ENCODE data around the gene MTAP. TPM values are rescaled to one million over a fixed set of nuclear protein-coding genes. Genes with fewer than 3 reads are reported as not detected.

Gene MTAP
- total and polyA plus RNA-seq, 2 of the 13 experiments (the other 11 are each of a cell fraction or from before 2014, with no cell fraction given) = 16.7 to 51.2 TPM

DNA sequence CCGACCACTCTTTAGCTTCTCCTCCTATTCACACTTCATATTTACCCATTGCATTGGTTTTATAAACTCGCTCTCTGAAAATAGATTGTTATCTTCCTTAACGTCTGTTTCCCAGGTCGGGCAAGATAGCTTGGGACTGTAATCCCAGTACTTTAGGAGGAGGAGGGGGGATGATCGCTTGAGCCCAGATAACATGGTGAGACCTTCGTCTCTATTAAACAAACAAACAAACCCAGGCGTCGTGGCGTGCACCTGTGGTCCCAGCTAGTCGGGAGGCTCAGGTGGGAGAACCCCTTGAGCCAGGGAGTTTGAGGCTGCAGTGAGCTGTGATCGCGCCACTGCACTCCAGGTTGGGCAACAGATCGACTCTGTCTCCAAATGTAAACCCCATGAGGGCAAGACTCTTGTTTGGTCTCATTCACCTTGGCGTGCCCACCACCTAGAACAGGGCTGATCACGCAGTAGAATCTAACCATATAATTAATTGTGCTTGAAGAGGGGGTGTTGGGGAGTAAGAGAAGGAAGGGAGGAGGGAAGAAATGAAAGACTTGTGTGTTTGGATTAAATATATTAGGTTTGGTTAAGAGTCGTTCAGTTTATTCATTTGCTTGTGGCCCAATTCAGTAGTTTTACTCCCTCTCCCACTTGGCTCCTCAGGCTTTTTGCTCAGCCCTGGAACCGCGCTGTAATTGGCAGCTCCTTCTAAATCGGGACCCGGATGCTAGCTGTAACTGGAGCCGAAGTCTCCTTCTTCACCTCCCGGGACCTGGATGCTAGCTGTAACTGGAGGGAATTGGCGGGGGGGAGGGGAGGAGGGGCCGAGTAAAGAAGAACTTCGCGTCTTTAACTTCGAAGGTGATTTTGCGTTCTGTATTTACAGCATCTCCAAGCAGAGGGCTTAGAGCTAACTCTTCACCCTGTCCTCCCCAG lies 166.8 kb downstream of the MTAP start:
- peaks cover 16% of the 10 kb centered on the region for H3K4me1 ChIP-seq (ENCODE audit: insufficient read depth, low read length)
- peaks cover 5 to 36% of the 10 kb centered on the region in 2 experiments; a peak in 3 of 5 replicates for H3K27me3 ChIP-seq (ENCODE audit: control insufficient read depth in 1 of 2, insufficient read depth in 2 of 2, low read length in 2 of 2)
- H3K36me3 ChIP-seq (replicated peaks in 1 of 2; ENCODE audit: control insufficient read depth in 1 of 2, insufficient read depth in 2 of 2, low read length in 2 of 2) = no peaks in the 10 kb centered on the region
- BruUV-seq (replicated peaks) = no TSS peak
- ChIA-PET CTCF (ENCODE audit: low intra/inter-chr PET ratio, low total read pairs) (no interaction called here), POLR2A (no interaction called here)
- H3K4me2 ChIP-seq (ENCODE audit: low read depth, low read length) = no peak overlapping the region
- H3K9ac ChIP-seq (ENCODE audit: insufficient read depth, low read depth, low read length) = no peak overlapping the region
- no peak overlapping the region for H3K4me3 ChIP-seq (replicated peaks in 1 of 3; ENCODE audit: insufficient read depth in 1 of 3, low read depth in 2 of 3, low read length in 3 of 3)
- in situ Hi-C loops (cut with HindIII; ENCODE audit: extremely low pct_ligation_motif_present, low pct_unique_long_range_greater_than_20kb) (no loop called here), intact Hi-C loops (cut with micrococcal nuclease; ENCODE audit: unreplicated experiment) (no loop called here)
- DNase-seq (ENCODE audit: low spot score) = no peak
- no peaks in the 10 kb centered on the region for H3K9me3 ChIP-seq (ENCODE audit: low read length)
- no peak overlapping the region for H3K27ac ChIP-seq (ENCODE audit: extremely low read length, insufficient read depth, low read length)
- H2AFZ ChIP-seq (ENCODE audit: low read length) = no peak overlapping the region
- WGBS (ENCODE audit: low lambda C conversion rate) = 61% methylated on average over 28 of the region's 28 CpGs
- ATAC-seq = no peak
- H4K20me1 ChIP-seq (ENCODE audit: insufficient read depth, low read length) = no peaks in the 10 kb centered on the region
- no peak for FAIRE-seq
- no peaks in the 10 kb centered on the region for H3K79me2 ChIP-seq (ENCODE audit: insufficient read depth, low read length)
- TF ChIP-seq FOXJ3 (CRISPR knock-in tag; IDR thresholded peaks at IDR 0.05; ENCODE audit: borderline replicate concordance) (no peak), XRCC5 (optimal IDR thresholded peaks at IDR 0.05; ENCODE audit: low read length) (no peak), ZNF543 (CRISPR knock-in tag; IDR thresholded peaks at IDR 0.05) (no peak), ZNF549 (CRISPR knock-in tag; IDR thresholded peaks at IDR 0.05) (no peak), HDAC1 (CRISPR knock-in tag; IDR thresholded peaks at IDR 0.05) (no peak), RBM39 (IDR thresholded peaks at IDR 0.05; ENCODE audit: low read depth, low read length, poor library complexity, severe bottlenecking) (no peak), ZNF670 (CRISPR knock-in tag; IDR thresholded peaks at IDR 0.05; ENCODE audit: borderline replicate concordance) (no peak), PRPF4 (IDR thresholded peaks at IDR 0.05; ENCODE audit: low read depth, low read length, poor library complexity, severe bottlenecking) (no peak), SRF (IDR thresholded peaks at IDR 0.05; ENCODE audit: low read depth, low read length) (no peak), ZNF432 (CRISPR knock-in tag; IDR thresholded peaks at IDR 0.05; ENCODE audit: borderline replicate concordance) (no peak), CCAR2 (optimal IDR thresholded peaks at IDR 0.05; ENCODE audit: low read depth, low read length) (no peak), HMGA1 (CRISPR knock-in tag; conservative IDR thresholded peaks at IDR 0.05) (no peak), BCL6 (CRISPR knock-in tag; IDR thresholded peaks at IDR 0.05) (no peak), ZNF451 (CRISPR knock-in tag; IDR thresholded peaks at IDR 0.05) (no peak)
- TF ChIP-seq, protein P1, sequence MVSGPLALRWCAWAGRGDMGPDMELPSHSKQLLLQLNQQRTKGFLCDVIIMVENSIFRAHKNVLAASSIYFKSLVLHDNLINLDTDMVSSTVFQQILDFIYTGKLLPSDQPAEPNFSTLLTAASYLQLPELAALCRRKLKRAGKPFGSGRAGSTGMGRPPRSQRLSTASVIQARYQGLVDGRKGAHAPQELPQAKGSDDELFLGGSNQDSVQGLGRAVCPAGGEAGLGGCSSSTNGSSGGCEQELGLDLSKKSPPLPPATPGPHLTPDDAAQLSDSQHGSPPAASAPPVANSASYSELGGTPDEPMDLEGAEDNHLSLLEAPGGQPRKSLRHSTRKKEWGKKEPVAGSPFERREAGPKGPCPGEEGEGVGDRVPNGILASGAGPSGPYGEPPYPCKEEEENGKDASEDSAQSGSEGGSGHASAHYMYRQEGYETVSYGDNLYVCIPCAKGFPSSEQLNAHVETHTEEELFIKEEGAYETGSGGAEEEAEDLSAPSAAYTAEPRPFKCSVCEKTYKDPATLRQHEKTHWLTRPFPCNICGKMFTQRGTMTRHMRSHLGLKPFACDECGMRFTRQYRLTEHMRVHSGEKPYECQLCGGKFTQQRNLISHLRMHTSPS (CRISPR knock-in tag; IDR thresholded peaks at IDR 0.05; ENCODE audit: low read depth) = no peak
- TF ChIP-seq, protein P2, sequence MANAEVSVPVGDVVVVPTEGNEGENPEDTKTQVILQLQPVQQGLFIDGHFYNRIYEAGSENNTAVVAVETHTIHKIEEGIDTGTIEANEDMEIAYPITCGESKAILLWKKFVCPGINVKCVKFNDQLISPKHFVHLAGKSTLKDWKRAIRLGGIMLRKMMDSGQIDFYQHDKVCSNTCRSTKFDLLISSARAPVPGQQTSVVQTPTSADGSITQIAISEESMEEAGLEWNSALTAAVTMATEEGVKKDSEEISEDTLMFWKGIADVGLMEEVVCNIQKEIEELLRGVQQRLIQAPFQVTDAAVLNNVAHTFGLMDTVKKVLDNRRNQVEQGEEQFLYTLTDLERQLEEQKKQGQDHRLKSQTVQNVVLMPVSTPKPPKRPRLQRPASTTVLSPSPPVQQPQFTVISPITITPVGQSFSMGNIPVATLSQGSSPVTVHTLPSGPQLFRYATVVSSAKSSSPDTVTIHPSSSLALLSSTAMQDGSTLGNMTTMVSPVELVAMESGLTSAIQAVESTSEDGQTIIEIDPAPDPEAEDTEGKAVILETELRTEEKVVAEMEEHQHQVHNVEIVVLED (CRISPR knock-in tag; IDR thresholded peaks at IDR 0.05; ENCODE audit: borderline replicate concordance) = no peak
- TF ChIP-seq, protein P3, sequence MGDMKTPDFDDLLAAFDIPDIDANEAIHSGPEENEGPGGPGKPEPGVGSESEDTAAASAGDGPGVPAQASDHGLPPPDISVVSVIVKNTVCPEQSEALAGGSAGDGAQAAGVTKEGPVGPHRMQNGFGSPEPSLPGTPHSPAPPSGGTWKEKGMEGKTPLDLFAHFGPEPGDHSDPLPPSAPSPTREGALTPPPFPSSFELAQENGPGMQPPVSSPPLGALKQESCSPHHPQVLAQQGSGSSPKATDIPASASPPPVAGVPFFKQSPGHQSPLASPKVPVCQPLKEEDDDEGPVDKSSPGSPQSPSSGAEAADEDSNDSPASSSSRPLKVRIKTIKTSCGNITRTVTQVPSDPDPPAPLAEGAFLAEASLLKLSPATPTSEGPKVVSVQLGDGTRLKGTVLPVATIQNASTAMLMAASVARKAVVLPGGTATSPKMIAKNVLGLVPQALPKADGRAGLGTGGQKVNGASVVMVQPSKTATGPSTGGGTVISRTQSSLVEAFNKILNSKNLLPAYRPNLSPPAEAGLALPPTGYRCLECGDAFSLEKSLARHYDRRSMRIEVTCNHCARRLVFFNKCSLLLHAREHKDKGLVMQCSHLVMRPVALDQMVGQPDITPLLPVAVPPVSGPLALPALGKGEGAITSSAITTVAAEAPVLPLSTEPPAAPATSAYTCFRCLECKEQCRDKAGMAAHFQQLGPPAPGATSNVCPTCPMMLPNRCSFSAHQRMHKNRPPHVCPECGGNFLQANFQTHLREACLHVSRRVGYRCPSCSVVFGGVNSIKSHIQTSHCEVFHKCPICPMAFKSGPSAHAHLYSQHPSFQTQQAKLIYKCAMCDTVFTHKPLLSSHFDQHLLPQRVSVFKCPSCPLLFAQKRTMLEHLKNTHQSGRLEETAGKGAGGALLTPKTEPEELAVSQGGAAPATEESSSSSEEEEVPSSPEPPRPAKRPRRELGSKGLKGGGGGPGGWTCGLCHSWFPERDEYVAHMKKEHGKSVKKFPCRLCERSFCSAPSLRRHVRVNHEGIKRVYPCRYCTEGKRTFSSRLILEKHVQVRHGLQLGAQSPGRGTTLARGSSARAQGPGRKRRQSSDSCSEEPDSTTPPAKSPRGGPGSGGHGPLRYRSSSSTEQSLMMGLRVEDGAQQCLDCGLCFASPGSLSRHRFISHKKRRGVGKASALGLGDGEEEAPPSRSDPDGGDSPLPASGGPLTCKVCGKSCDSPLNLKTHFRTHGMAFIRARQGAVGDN (CRISPR knock-in tag; IDR thresholded peaks at IDR 0.05) = no peak
